ENCODE measurements around the gene LPIN1.
"Not testable (repeated sequence)": the region's sequence is repeated elsewhere in the genome, so short reads cannot be mapped to it uniquely, and the experiment has no call there.

LPIN1 gene

GRCh38 chr2:11745613-11746375 is 638 bp upstream of the LPIN1 start:
- DNase-seq: no peak

- DNase-seq: peak; percentile 49
Observed at GRCh38 chr2:11746807-11747459, 501 bp downstream of the LPIN1 start.

- DNase-seq: no peak
Observed at GRCh38 chr2:11748018-11748860, 1.8 kb downstream of the LPIN1 start.

GRCh38 chr2:11748861-11749645 is 2.6 kb downstream of the LPIN1 start:
- DNase-seq: no peak

GRCh38 chr2:11749646-11750349 is 3.4 kb downstream of the LPIN1 start:
- no peak for DNase-seq

- DNase-seq: no peak
Observed at GRCh38 chr2:11750422-11750821, 4.0 kb downstream of the LPIN1 start.

GRCh38 chr2:11750917-11751316 is 4.5 kb downstream of the LPIN1 start:
- DNase-seq: no peak

GRCh38 chr2:11752906-11753305 is 6.5 kb downstream of the LPIN1 start:
- no peak for DNase-seq

- DNase-seq: peak; percentile 84
Observed at GRCh38 chr2:11753452-11753885, 7.0 kb downstream of the LPIN1 start.

GRCh38 chr2:11753886-11754699 is 7.7 kb downstream of the LPIN1 start:
- no peak for DNase-seq

- no peak for DNase-seq
Observed at GRCh38 chr2:11754700-11755015, 8.2 kb downstream of the LPIN1 start.

- DNase-seq: no peak
Observed at GRCh38 chr2:11757101-11757500, 10.7 kb downstream of the LPIN1 start.

GRCh38 chr2:11758187-11758586 is 11.8 kb downstream of the LPIN1 start:
- no peak for DNase-seq

- DNase-seq: no peak
Observed at GRCh38 chr2:11758647-11759046, 12.2 kb downstream of the LPIN1 start.

- not testable (repeated sequence) for DNase-seq
Observed at GRCh38 chr2:11759182-11759975, 12.9 kb downstream of the LPIN1 start.

GRCh38 chr2:11761259-11761658 is 14.8 kb downstream of the LPIN1 start:
- no peak for DNase-seq

- DNase-seq: no peak
Observed at GRCh38 chr2:11762031-11762430, 15.6 kb downstream of the LPIN1 start.

GRCh38 chr2:11762799-11763461 is 16.5 kb downstream of the LPIN1 start:
- no peak for DNase-seq

- DNase-seq: no peak
Observed at GRCh38 chr2:11764359-11764758, 17.9 kb downstream of the LPIN1 start.

- no peak for DNase-seq
Observed at GRCh38 chr2:11764920-11765319, 18.5 kb downstream of the LPIN1 start.

All from NCI-H510A (cell line).